Natural killer cell (primary cell): ENCODE results near the gene KRTAP10-1. TPM values are rescaled to one million over a fixed set of nuclear protein-coding genes. Genes with fewer than 3 reads are reported as not detected.
A peak's percentile ranks its signal among the peaks of the same experiment; 100 is the strongest.

Source experiments
- ATAC-seq, 3 donors: fragments of 150-1000 bp in 2 of 3; fragments of 200-7000 bp in 1 of 3; cut with Tn5 transposase; 1 replicate in 1 of 3; 2 replicates in 2 of 3; pipeline ENCODE4 v1.10.0; 2021; ENCODE audit warnings: mild to moderate bottlenecking in 2 of 3, moderate library complexity in 2 of 3
- DNase-seq, 2 donors: peaks; one replicate each; pipeline versions ENCODE4 v3.0.0 to v3.0.0-alpha.2; 2013 to 2021; ENCODE audit warnings: mixed read lengths in 1 of 2
- H3K27ac ChIP-seq: one replicate; pipeline ENCODE4 v1.5.1; 2013; ENCODE audit warnings: mild to moderate bottlenecking, low read length
- H3K27me3 ChIP-seq: one replicate; pipeline ENCODE4 v1.6.1; 2013; ENCODE audit warnings: low read length; ENCODE audit not compliant: control insufficient read depth, insufficient read depth
- H3K36me3 ChIP-seq: one replicate; pipeline ENCODE4 v1.6.1; 2013; ENCODE audit warnings: low read length; ENCODE audit not compliant: control insufficient read depth, insufficient read depth
- H3K4me1 ChIP-seq: one replicate; pipeline ENCODE4 v1.6.1; 2013; ENCODE audit warnings: low read length; ENCODE audit not compliant: control insufficient read depth, insufficient read depth
- H3K4me3 ChIP-seq: one replicate; pipeline ENCODE4 v1.5.1; 2013; ENCODE audit warnings: low read length
- H3K9me3 ChIP-seq: one replicate; pipeline ENCODE4 v1.6.1; 2013; ENCODE audit warnings: low read length; ENCODE audit not compliant: control insufficient read depth, insufficient read depth
- H3K27ac Mint-ChIP-seq, 2 donors: one replicate each; pipeline ENCODE4 v1.8.0; 2022; ENCODE audit warnings: mild to moderate bottlenecking in 2 of 2, mixed read lengths in 2 of 2, moderate library complexity in 1 of 2
- H3K27me3 Mint-ChIP-seq, 2 donors: one replicate each; pipeline ENCODE4 v1.8.0; 2022; ENCODE audit warnings: low read depth in 2 of 2, mixed read lengths in 2 of 2
- H3K36me3 Mint-ChIP-seq: one replicate; pipeline ENCODE4 v1.8.0; 2022; ENCODE audit warnings: mixed read lengths
- H3K4me1 Mint-ChIP-seq, 2 donors: one replicate each; pipeline ENCODE4 v1.8.0; 2022; ENCODE audit warnings: mixed read lengths in 2 of 2
- H3K4me3 Mint-ChIP-seq: one replicate; pipeline ENCODE4 v1.8.0; 2022; ENCODE audit warnings: mild to moderate bottlenecking, moderate library complexity, mixed read lengths
- H3K9me3 Mint-ChIP-seq, 2 donors: one replicate each; pipeline ENCODE4 v1.8.0; 2022; ENCODE audit warnings: mixed read lengths in 2 of 2
- WGBS: methylation state at CpG from one replicate; pipeline ENCODE4 v1.1.7; 2013; ENCODE audit warnings: missing lambda C conversion rate; ENCODE audit not compliant: insufficient coverage; 5-methylcytosine and 5-hydroxymethylcytosine counted together
- intact Hi-C: fragments of 100-400 bp; cut with micrococcal nuclease; formaldehyde crosslinking; loops from one replicate; pipeline ENCODE4 v1.14.2; 2022
- total RNA-seq, 4 donors: library from RNA; stranded (reverse); fragments of 120-200 nt in 1 of 4; gene quantifications; one replicate each; pipeline versions ENCODE4 v1.2.3 to v1.2.4, GENCODE V29; 2013 to 2022
- TF ChIP-seq, protein P1 (sequence below): fragments of 200-600 bp; IDR thresholded peaks from one replicate; pipeline ENCODE4 v1.8.0; 2022; ENCODE audit warnings: antibody characterized with exemption

The KRTAP10-1 gene
- total RNA-seq, 3 donors from 2014 or later (not counting 1 experiment from before 2014, with no cell fraction given), result not detected

- Mint-ChIP-seq H3K27ac (no peak overlapping the region), H3K4me3 (no peak overlapping the region)
- H3K4me3 ChIP-seq, result no peak overlapping the region
Observed at GRCh38 chr21:44548922-44549321, 8.9 kb upstream of the KRTAP10-1 start.

GRCh38 chr21:44548381-44548780 lies 8.4 kb upstream of the KRTAP10-1 start:
- TF ChIP-seq, protein P1, sequence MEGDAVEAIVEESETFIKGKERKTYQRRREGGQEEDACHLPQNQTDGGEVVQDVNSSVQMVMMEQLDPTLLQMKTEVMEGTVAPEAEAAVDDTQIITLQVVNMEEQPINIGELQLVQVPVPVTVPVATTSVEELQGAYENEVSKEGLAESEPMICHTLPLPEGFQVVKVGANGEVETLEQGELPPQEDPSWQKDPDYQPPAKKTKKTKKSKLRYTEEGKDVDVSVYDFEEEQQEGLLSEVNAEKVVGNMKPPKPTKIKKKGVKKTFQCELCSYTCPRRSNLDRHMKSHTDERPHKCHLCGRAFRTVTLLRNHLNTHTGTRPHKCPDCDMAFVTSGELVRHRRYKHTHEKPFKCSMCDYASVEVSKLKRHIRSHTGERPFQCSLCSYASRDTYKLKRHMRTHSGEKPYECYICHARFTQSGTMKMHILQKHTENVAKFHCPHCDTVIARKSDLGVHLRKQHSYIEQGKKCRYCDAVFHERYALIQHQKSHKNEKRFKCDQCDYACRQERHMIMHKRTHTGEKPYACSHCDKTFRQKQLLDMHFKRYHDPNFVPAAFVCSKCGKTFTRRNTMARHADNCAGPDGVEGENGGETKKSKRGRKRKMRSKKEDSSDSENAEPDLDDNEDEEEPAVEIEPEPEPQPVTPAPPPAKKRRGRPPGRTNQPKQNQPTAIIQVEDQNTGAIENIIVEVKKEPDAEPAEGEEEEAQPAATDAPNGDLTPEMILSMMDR, result no peak
- Histone ChIP-seq H3K27ac (no peak overlapping the region), H3K4me3 (no peak overlapping the region), H3K36me3 (no peaks in the 10 kb centered on the region), H3K4me1 (peaks cover 7% of the 10 kb centered on the region), H3K9me3 (peaks cover 6% of the 10 kb centered on the region), H3K27me3 (no peaks in the 10 kb centered on the region)
- WGBS, result 87% methylated on average over 13 of the region's 13 CpGs
- Mint-ChIP-seq H3K27ac (peak overlapping the region in 1 of 2 donors; percentile 87), H3K9me3 (peaks cover 6 to 16% of the 10 kb centered on the region in 2 donors), H3K27me3 (peaks cover 0 to 6% of the 10 kb centered on the region in 2 donors), H3K4me1 (peaks cover 22 to 32% of the 10 kb centered on the region in 2 donors), H3K4me3 (no peak overlapping the region), H3K36me3 (peaks cover 17% of the 10 kb centered on the region)
- ATAC-seq (no peak), DNase-seq (no peak)
- intact Hi-C loops, result no loop called here

More at GRCh38 chr21:44548922-44549321, 8.9 kb upstream of the KRTAP10-1 start:
- H3K4me1 Mint-ChIP-seq, result peaks cover 22 to 32% of the 10 kb centered on the region in 2 donors
- intact Hi-C loops, result no loop called here
- Histone ChIP-seq H3K36me3 (no peaks in the 10 kb centered on the region), H3K27me3 (no peaks in the 10 kb centered on the region), H3K27ac (no peak overlapping the region), H3K9me3 (peaks cover 6% of the 10 kb centered on the region), H3K4me1 (peaks cover 7% of the 10 kb centered on the region)
- H3K9me3 Mint-ChIP-seq, result peaks cover 6 to 16% of the 10 kb centered on the region in 2 donors
- ATAC-seq (no peak), DNase-seq (no peak)
- H3K27me3 Mint-ChIP-seq, result peaks cover 0 to 6% of the 10 kb centered on the region in 2 donors
- peaks cover 17% of the 10 kb centered on the region for H3K36me3 Mint-ChIP-seq
- TF ChIP-seq, protein P1, result no peak
- WGBS, result 71% methylated on average over 14 of the region's 14 CpGs

GRCh38 chr21:44547656-44548331 lies 7.8 kb upstream of the KRTAP10-1 start:
- 28% methylated on average over 5 of the region's 5 CpGs for WGBS
- Histone ChIP-seq H3K27me3 (no peaks in the 10 kb centered on the region), H3K4me1 (peaks cover 7% of the 10 kb centered on the region), H3K27ac (peak overlapping the region; percentile 11), H3K4me3 (no peak overlapping the region), H3K36me3 (no peaks in the 10 kb centered on the region), H3K9me3 (peaks cover 6% of the 10 kb centered on the region)
- intact Hi-C loops, result no loop called here
- peaks cover 0 to 6% of the 10 kb centered on the region in 2 donors for H3K27me3 Mint-ChIP-seq
- H3K36me3 Mint-ChIP-seq, result peaks cover 17% of the 10 kb centered on the region
- H3K4me3 Mint-ChIP-seq, result peak overlapping the region; percentile 84
- H3K27ac Mint-ChIP-seq, result peak overlapping the region; percentile 74 to 87
- peaks cover 22 to 32% of the 10 kb centered on the region in 2 donors for H3K4me1 Mint-ChIP-seq
- H3K9me3 Mint-ChIP-seq, result peaks cover 6 to 16% of the 10 kb centered on the region in 2 donors
- TF ChIP-seq, protein P1, result no peak
- peak in 2 of 3 donors; percentile 61 to 63 for ATAC-seq
- DNase-seq, result peak; percentile 13 to 69
